Fibroblast of peridontal ligament (primary cell): ENCODE data around the gene PSD2.
A peak's percentile ranks its signal among the peaks of the same experiment; 100 is the strongest.
"Not testable (repeated sequence)": the region's sequence is repeated elsewhere in the genome, so short reads cannot be mapped to it uniquely, and the experiment has no call there.

Experiments
- DNase-seq: peaks from one replicate; pipeline ENCODE4 v3.0.0-alpha.2; 2010; ENCODE audit errors: extremely low read depth

PSD2 gene

DNA sequence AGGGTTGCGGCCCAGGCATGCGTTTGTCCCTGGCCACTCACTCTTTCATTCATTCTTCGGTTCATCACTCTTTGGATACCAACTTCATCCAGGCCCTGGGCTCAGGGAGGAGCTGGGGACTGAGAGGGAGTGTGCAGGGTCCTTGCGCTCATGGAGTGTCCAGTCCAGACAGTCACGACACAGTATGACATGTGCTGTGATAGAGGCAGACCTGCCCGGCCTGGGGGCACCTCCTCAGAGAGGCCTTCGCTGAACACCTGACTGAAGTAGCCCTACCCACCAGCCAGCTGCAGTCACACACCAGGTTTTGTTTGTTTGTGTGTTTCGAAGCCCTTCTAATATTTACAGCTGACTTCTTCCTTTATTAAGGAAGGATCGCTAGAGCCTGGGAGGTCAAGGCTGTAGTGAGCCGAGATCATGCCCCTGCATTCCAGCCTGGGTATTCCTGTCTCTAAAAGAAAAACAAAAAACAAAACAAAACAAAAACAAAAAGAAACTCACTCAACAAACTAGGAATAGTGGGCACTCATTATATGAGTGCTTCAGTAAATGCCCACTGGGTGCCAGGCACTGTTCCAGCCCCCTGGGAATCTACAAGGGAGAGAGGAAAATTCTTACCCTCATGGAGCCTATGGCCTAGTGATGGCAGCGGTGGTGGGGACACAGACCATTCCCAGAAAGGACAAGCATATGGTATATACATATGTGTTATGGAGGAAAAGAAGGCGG, 6.3 kb upstream of the PSD2 start:
- DNase-seq, result no peak

GRCh38 chr5:139789845-139790189, 5.8 kb upstream of the PSD2 start:
- no peak for DNase-seq

DNA sequence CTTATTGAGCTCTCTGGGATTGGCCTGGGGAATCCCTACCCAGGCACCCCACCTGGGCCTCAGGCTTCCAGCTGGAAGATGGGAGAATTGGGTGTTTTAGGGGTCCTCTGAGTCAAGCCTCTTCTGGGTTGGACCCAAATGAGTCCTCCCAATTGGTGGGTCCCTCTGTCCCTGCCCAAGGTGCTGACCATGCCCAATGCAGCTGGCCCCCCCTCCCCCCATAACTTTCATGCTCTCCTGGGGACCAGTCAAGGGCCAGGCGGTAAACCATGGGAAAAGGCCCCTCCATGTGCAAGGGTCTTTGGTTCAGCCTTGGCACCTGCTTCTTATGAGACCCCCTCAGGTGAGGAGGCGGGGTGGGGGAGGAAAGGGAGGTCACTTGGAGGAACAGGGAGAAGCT, 3.4 kb upstream of the PSD2 start:
- no peak for DNase-seq

GRCh38 chr5:139792655-139793054, 3.0 kb upstream of the PSD2 start:
- DNase-seq, result not testable (repeated sequence)

- DNase-seq, result no peak
Measured at GRCh38 chr5:139794067-139794846, 1.4 kb upstream of the PSD2 start.

DNA sequence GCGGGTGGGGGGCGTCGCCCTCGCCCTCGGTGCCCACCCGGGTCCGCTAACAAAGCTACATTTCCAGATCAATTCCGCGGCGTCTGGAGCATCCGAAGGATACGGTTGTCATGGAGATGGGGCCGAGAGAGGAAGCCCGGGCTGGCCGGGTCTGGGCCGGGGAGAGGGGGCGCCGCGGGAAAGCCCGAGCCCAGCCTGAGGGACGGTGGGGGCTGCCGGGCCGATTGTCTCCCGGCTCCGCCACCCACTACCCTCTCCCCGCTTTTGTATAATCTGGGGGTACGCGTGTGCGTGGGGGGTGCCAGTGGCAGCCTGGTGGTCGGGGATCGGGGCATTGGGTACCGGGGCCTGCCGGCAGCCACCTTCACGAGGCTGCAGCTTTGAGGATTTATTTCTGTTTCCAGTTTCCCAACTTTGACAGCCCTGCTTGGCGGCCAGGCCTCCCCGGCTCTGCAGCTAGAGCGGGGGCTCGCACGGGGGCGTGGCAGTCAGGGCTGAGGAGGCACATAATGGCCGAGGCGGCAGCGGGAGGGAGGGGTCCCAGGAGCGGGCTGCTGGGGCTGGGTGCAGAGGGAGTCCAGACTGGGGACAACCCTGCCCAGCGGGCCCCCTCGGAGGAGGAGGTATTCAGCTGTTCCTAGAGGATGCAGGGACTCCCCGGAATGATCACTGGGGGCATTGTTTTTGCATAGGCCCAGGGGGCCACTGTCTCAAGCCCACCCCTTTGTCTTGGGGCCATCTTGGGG, 626 bp downstream of the PSD2 start:
- DNase-seq, result no peak

DNA sequence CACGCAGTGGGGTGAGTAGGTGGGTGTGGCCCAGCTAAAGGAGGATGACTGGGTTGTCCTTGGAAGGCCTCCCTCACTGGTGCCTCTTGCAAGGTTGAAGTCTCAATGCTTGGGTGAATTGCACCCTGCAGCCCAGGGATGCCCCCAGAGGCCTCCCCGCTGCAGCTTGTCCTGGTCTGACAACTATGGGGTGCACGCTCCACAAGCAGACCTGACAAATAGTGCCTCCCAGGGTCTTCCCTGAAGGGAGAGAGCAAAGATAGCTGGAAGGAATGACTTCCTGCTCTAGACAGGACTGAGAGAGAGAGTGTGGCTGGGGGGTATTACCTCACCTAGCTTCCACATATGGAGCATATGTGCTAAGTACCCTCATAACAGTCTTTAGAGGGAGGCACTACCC, 1.7 kb downstream of the PSD2 start:
- DNase-seq, result no peak

DNA sequence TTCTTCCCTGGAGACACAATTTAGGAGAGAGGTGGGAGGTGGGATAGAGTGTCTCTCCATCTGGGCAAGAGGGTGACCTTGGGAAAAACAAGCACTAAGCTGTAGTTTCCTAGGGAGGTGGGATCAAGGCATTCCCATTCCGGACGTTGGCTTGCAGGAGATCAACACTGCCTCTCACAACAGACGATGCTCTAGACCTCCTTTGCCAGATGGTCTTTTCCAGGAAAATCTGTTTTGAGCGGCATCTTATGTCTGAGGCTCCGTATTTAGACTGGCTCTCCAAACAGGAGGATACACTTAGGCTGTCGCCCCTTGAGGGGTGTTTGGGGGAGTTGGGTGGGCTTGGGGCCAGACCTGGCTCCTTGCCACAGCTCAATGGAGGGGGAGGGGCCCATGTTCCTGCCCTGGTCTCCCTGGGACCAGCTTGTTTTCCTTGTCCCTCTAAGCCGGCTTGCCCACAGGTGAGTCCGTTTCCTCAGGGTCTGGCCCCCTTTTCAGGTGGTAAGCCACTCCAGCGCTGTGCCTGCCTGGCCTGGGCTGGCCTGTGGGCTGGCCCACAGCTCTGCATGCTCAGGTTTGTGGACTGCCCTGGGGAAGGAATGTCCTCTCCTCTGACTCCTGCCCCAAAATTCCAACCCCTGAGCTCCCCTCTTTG, 2.4 kb downstream of the PSD2 start:
- no peak for DNase-seq

- no peak for DNase-seq
Measured at GRCh38 chr5:139798883-139799282, 3.3 kb downstream of the PSD2 start.

DNA sequence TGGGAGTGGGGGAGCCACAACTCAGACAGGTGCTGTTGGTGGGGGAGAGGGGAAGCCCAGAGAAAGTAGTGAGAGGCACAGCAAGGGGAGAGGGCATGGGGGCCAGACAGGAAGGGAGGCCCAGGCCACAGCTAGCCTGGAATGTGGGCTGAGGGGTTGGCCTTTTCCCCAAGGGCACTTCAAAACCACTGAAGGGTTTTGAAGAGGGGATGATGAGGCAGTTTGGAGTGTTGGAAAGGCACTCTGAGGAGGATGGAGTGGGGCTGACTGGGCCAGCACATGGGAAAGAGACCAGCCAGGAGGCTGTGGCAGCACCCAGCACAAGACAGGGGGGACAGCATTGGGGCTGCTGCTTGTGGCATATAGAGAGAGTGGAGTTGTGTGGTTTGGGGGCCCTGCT, 3.8 kb downstream of the PSD2 start:
- no peak for DNase-seq

GRCh38 chr5:139803978-139804377, 8.4 kb downstream of the PSD2 start:
- no peak for DNase-seq

- no peak for DNase-seq
Measured at GRCh38 chr5:139804800-139805397, 9.3 kb downstream of the PSD2 start.

GRCh38 chr5:139805545-139805944, 9.9 kb downstream of the PSD2 start:
- no peak for DNase-seq

DNA sequence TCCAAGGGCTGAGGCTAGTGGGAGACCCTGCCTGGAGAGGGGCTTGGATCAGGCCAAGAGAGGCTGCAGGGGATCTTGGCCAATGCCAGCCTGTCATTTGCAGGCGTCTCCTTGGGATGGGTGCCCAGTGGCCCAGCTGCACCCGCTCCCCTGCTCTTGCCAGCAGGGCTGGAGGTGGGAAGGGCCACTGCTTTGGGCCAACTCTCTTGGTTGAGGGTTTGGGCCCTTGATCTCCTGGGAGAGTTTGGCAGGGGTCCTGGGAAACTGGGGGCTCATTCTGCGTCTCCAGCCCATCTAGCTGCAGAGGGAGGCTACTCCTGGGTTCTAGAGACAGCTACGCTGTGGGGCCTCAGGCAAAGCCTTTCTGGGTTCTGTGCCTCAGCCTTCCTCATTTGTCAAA, 10.5 kb downstream of the PSD2 start:
- no peak for DNase-seq

DNA sequence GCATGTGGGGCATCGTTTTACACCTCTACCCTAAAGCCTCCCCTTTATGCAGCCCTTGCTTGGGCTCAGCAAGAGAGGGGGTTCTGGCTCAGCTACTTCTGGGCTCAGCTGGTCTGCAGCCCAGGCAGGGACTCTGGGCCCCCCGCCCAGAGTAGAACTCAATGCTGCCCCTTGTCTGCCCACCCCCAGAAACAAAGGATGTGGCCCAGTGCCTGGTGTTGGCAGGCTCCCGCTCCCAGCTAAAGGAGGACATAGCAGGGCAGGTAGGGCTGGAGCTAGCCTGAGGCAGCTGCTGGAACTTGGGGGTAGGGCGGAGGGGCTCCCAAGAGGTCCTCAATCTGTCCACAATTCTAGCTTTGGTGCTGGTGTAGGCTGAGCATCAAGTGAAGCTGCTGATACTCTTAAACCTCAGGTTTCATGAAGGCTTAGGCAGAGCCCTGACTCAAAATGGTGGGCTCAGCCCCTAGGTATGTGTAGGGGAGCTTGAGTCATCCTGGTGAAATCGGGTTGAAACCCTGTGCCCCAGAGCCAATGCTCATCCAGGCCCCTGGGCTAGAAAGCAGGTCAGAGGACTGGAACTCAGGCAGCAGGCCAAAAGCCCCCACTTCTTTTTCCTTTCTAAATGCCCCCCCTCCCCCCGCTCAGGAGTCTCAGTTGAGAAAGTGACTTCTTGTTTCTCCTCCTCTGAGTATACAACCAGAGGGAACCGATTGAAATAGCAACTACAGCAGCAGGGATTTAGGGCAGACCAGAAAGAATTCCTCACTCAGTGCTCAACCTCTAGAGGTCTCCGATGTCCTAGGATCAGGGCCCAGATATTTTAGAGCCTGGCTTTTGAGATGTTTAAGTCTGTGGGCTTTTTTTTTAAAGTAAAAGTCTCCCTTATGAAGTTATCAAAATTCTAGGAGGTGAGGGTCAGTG, 11.4 kb downstream of the PSD2 start:
- no peak for DNase-seq

- no peak for DNase-seq
Measured at GRCh38 chr5:139807647-139808030, 12.0 kb downstream of the PSD2 start.

DNA sequence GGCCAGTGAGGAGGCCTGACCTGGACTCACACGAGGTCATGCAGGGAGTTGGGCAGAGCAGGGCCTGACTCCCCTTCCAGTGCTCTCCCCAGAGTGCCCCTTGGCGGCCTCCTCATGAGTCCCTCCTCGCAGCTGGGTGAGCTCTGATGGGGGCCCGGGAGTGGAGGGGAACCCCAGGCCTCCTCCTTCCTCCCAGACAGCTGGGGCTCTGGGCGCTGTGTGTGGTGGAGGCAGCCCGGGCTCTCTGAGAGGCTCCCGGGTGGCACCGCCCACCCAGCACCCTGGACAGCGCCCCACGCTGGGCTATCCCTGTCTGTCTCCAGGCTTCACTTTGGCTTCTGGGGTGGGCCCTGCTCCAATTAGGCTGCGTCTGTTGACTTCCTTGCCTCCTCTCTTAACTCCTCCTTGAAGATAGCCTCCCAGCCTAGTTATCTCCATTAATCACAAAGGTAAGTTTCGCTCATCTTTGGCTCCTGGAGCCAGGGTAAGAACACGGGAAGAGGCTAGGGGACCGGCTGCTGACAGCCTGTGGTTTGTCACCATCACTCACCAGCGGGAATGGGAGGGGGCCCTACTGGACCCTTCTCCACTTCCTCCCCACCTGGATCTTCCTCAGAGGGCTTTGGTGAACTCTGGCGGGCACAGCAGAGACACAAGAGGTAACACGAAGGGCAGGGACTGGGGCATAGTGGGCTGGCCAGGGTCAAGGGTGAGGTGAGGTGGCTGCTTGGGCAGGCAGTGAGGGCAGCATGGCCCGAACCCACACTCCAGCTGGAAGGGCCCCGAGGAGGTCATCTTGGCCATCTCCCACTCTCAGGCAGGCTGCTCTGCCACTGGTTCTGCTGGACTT, 13.1 kb downstream of the PSD2 start:
- peak; percentile 10 for DNase-seq

- DNase-seq, result no peak
Measured at GRCh38 chr5:139809331-139809810, 13.8 kb downstream of the PSD2 start.

DNA sequence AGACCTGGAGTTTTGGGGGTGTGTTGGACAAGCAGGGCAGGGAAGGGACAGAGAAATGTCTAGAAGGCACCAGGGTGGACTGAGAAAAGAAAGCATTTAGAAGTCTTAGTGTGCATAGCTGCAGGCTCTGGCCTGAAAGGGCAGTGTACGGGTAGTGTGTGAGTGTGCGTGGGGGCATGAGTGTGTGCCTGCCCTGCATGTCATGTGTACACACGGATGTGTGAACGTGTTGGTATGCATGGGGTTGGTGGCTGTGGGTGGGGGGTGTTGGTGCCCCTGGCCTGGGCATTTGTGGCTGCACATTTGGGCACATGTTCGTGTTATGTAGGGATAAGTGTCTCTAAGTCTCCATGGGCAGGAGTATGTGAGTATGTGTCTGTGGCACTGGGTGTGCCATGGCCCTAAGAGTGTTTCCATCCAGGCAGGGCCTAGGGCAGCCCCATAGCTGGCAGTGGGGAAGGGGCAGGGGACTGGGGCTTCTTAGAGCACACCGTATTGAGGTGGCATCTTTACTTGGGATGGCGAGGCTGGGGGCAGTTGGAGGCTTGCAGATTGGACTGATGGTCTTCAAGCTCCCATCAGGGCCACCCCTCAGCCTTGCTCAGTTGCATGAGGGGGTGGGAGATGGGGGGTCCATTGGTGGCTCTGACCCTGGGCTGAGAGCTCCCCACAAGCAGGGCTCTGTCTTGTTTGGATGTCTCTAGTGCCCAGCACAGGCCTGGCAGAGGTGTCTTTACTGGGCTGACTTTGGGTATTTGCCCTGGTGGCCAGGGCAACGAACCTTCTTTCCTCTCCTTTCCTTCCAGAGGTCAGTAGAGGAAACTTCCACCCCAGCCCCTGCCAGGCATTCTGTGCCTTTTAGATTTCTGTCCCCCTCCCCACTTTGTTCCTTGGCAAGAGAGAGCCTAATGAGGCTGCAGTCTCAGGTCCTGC, 15.0 kb downstream of the PSD2 start:
- DNase-seq, result no peak
